Natural killer cell (primary cell): Measurements from ENCODE around the gene PPP1R12C. TPM values are rescaled to one million over a fixed set of nuclear protein-coding genes. Genes with fewer than 3 reads are reported as not detected.

Source experiments
- total RNA-seq, 4 donors: library from RNA; stranded (reverse); fragments of 120-200 nt in 1 of 4; gene quantifications; one replicate each; pipeline versions ENCODE4 v1.2.3 to v1.2.4, GENCODE V29; 2013 to 2022

The PPP1R12C gene
- total RNA-seq, 3 donors from 2014 or later (not counting 1 experiment from before 2014, with no cell fraction given), result 162 to 178 (median 174) TPM

Other genes with a start within 250 kb of the PPP1R12C start
- 10 to 100 TPM in 1 of 3 donors, 1 to 10 TPM in 1, under 1 TPM in 1; 0.26 to 23.7 (median 6.7) TPM for gene FCAR, start 243.4 kb downstream of the PPP1R12C start, total RNA-seq
- 100 to 1,000 TPM; 213 to 342 (median 244) TPM for gene NCR1, start 211.5 kb downstream of the PPP1R12C start, total RNA-seq
- gene NLRP7, start 170.1 kb downstream of the PPP1R12C start, total RNA-seq, result not detected
- 10 to 100 TPM; 30.2 to 71.2 (median 42.6) TPM for gene NLRP2, start 151.3 kb downstream of the PPP1R12C start, total RNA-seq
- 1 to 10 TPM in 2 of 3 donors, under 1 TPM in 1; 0.95 to 3.3 (median 2.3) TPM for gene GP6, start 79.4 kb downstream of the PPP1R12C start, total RNA-seq
- 10 to 100 TPM; 18.2 to 25.3 (median 19.3) TPM for gene RDH13, start 54.5 kb downstream of the PPP1R12C start, total RNA-seq
- gene EPS8L1, start 41.8 kb downstream of the PPP1R12C start, total RNA-seq, result 10 to 100 TPM in 1 of 3 donors, 1 to 10 TPM in 2; 8.8 to 15.7 (median 10.0) TPM
- under 1 TPM in 1 of 3 donors, not detected in 2; 0.94 TPM for gene TNNT1, start 31.6 kb upstream of the PPP1R12C start, total RNA-seq
- under 1 TPM in 1 of 3 donors, not detected in 2; 0.94 TPM for gene TNNI3, start 40.1 kb upstream of the PPP1R12C start, total RNA-seq
- gene DNAAF3, start 49.0 kb upstream of the PPP1R12C start, total RNA-seq, result not detected
- 1 to 10 TPM; 4.9 to 6.1 (median 5.3) TPM for gene SYT5, start 62.7 kb upstream of the PPP1R12C start, total RNA-seq
- under 1 TPM in 1 of 3 donors, not detected in 2; 0.45 TPM for gene PTPRH, start 91.9 kb upstream of the PPP1R12C start, total RNA-seq
- 10 to 100 TPM; 12.6 to 14.7 (median 14.6) TPM for gene TMEM86B, start 111.1 kb upstream of the PPP1R12C start, total RNA-seq
- gene PPP6R1, start 141.4 kb upstream of the PPP1R12C start, total RNA-seq, result 100 to 1,000 TPM; 252 to 275 (median 260) TPM
- 10 to 100 TPM; 17.1 to 19.5 (median 18.5) TPM for gene HSPBP1, start 162.5 kb upstream of the PPP1R12C start, total RNA-seq
- 1 to 10 TPM; 6.0 to 9.8 (median 6.5) TPM for gene BRSK1, start 166.4 kb upstream of the PPP1R12C start, total RNA-seq
- gene TMEM150B, start 207.7 kb upstream of the PPP1R12C start, total RNA-seq, result 1 to 10 TPM in 1 of 3 donors, under 1 TPM in 1, not detected in 1; 0.87 to 2.1 TPM
- gene KMT5C, start 222.2 kb upstream of the PPP1R12C start, total RNA-seq, result 100 to 1,000 TPM in 1 of 3 donors, 10 to 100 TPM in 2; 44.5 to 147 (median 46.8) TPM
- gene COX6B2, start 237.1 kb upstream of the PPP1R12C start, total RNA-seq, result 1 to 10 TPM in 1 of 3 donors, under 1 TPM in 1, not detected in 1; 0.26 to 6.5 TPM
- gene GARIN5B, start 245.6 kb upstream of the PPP1R12C start, total RNA-seq, result not detected